Measurements from ENCODE around the gene KRTAP7-1.

DNA sequence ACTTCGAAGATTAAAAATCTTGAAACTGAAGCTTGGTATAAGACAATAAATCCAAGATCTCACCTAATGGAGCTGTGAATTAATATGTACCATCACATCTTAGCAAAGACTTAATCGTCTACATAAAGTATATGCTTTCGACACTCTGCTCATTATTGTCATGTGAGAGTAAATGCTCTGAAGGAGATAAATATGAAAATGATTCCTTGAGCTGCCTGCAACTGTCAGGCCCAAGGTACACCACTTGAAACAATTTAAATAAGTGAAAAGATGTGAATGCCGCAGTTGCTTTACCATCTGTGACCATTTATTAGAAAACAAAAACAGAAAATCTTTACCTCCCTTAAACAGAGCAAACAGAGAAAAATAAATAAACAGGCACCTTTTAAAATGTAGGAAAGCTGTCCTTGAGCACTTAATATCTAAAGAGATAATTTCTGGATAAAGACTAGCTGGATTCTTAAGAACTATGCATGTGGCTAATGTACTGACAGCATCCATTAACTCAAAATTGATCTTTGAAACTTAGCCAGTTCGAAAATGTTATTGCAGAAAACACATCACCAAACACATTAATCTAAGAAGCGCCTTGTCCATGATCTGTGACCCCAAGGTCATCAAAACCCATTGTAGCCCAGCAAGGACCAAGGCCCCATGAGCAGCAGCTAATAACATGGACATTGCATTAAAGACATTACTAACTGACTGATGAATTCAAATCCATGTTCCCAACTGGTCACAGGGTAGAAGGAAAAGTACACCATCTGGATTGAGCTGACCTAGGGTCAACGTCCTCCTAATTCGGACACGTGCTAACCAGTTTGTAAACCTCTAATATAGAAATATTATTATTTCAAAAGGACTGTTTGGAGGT, 18.3 kb upstream of the KRTAP7-1 start:
- TF ChIP-seq, protein P1, sequence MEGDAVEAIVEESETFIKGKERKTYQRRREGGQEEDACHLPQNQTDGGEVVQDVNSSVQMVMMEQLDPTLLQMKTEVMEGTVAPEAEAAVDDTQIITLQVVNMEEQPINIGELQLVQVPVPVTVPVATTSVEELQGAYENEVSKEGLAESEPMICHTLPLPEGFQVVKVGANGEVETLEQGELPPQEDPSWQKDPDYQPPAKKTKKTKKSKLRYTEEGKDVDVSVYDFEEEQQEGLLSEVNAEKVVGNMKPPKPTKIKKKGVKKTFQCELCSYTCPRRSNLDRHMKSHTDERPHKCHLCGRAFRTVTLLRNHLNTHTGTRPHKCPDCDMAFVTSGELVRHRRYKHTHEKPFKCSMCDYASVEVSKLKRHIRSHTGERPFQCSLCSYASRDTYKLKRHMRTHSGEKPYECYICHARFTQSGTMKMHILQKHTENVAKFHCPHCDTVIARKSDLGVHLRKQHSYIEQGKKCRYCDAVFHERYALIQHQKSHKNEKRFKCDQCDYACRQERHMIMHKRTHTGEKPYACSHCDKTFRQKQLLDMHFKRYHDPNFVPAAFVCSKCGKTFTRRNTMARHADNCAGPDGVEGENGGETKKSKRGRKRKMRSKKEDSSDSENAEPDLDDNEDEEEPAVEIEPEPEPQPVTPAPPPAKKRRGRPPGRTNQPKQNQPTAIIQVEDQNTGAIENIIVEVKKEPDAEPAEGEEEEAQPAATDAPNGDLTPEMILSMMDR (IDR thresholded peaks at IDR 0.05; ENCODE audit: low read depth, low read length, poor library complexity, severe bottlenecking), result no peak
- no peak for TF ChIP-seq EZH2phosphoT487 (IDR thresholded peaks at IDR 0.05; ENCODE audit: borderline replicate concordance, low read length)

All from DOHH2 (cell line).